Tibial nerve (tissue), 4 donors: ENCODE results near the gene CDHR5.

Source experiments
- CTCF ChIP-seq, 5 experiments: fragments of 200-600 bp in 3 of 5; fragments of 450-650 bp in 2 of 5; sonication (generic) in 3 of 5; IDR thresholded peaks; one replicate each; pipeline ENCODE4 v1.5.1; 2016 to 2019; ENCODE audit warnings: antibody characterized with exemption in 5 of 5, mild to moderate bottlenecking in 3 of 5, moderate library complexity in 2 of 5
- EP300 ChIP-seq, 2 donors: sonication (generic); formaldehyde crosslinking; IDR thresholded peaks; one replicate each; pipeline ENCODE4 v1.6.1; 2017; ENCODE audit warnings: antibody characterized with exemption in 2 of 2, mild to moderate bottlenecking in 1 of 2

DNA sequence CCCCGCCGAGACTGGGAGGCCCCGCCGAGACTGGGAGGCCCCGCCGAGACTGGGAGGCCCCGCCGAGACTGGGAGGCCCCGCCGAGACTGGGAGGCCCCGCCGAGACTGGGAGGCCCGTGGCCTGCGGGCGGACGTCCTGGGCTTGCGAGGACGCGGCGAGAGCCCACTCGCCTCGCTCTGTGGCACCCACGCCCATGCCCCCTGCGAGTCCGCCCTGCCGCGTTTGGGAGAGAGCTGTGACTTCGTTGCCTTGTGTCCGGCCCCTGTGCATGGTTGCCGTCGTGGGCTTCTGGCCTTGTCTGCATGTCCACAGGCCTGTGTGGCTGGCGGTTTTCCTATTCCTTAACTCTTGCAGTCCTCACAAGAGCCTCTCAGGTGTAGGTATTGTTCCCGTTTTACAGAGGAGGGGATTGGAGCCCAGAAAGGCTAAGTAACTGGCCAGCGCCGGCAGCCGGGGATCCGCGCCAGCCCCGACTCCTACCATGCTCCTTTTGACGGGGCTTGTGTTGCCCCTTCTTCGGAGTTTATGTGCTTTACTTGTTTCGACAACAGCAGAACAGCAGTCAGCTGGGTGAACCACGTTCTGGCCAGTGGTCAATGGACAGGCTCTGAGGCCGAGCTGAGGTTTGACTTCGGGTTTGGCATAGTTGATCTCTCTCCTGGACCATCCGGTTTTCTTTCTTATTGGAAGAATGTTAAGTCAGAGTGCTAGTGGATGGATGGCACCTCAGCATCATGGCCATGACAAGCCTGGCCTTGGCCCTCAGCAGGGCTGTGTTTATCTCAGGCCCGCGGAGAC is 47.7 kb downstream of the CDHR5 start:
- TF ChIP-seq EP300 (IDR thresholded peaks at IDR 0.05) (no peak), CTCF (IDR thresholded peaks at IDR 0.05) (no peak)
